PC-9 (cell line): ENCODE results near the gene SYNPR.

Experiments used
- EZH2 ChIP-seq: fragments of 200-600 bp; sonication (generic); IDR thresholded peaks from 2 replicates; pipeline ENCODE4 v1.8.0; 2017; ENCODE audit warnings: antibody characterized with exemption, low read depth
- TF ChIP-seq, protein P1 (sequence below): fragments of 200-600 bp; sonication (generic); conservative IDR thresholded peaks from 2 replicates; pipeline ENCODE4 v1.6.1; 2017; ENCODE audit warnings: mixed run types, antibody characterized with exemption, mild to moderate bottlenecking, moderate library complexity

DNA sequence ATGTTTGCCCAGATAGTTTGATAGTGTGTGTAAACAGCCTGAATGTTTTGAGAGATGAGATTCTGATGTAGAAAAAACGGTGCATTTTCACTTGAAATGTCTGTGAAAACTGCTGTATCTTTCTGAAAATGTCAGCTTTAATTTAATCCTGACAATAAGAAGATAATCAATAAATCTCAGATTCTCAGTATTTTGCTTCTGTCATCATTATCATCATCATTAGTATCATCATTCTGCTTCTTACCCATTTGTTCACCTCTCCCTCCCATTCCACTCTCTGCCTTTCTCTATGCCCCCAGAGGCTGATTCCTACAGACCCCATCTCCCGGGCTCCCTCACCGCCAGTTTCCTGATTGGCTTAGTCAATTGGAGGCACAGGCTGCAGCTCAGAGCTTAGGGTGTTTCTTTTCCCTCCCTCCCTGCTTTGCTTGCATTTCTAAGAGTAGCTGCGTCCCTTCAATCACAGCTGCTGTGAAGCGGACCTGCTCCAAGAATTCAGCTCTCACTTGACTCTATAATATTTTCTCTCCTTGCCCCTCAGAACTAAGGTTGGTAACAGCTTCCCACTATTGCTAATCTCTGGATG is 366.2 kb downstream of the SYNPR start:
- TF ChIP-seq, protein P1, sequence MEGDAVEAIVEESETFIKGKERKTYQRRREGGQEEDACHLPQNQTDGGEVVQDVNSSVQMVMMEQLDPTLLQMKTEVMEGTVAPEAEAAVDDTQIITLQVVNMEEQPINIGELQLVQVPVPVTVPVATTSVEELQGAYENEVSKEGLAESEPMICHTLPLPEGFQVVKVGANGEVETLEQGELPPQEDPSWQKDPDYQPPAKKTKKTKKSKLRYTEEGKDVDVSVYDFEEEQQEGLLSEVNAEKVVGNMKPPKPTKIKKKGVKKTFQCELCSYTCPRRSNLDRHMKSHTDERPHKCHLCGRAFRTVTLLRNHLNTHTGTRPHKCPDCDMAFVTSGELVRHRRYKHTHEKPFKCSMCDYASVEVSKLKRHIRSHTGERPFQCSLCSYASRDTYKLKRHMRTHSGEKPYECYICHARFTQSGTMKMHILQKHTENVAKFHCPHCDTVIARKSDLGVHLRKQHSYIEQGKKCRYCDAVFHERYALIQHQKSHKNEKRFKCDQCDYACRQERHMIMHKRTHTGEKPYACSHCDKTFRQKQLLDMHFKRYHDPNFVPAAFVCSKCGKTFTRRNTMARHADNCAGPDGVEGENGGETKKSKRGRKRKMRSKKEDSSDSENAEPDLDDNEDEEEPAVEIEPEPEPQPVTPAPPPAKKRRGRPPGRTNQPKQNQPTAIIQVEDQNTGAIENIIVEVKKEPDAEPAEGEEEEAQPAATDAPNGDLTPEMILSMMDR = no peak
- TF ChIP-seq EZH2 = no peak
